Measurements from ENCODE around the gene NLGN1. TPM values are rescaled to one million over a fixed set of nuclear protein-coding genes. Genes with fewer than 3 reads are reported as not detected.

NLGN1 gene
- total RNA-seq, 1 experiment from 2014 or later, result not detected

- Histone ChIP-seq H3K9me3 (ENCODE audit: control insufficient read depth in 1 of 2, insufficient read depth in 1 of 2, low read depth in 1 of 2, low read length in 2 of 2) (no peaks in the 10 kb centered on the region), H3K4me2 (ENCODE audit: low read length) (no peak overlapping the region), H3K27me3 (ENCODE audit: insufficient read depth, low read length) (no peaks in the 10 kb centered on the region), H3K79me2 (ENCODE audit: insufficient read depth, low read length) (no peaks in the 10 kb centered on the region), H3K4me1 (ENCODE audit: control insufficient read depth in 1 of 2, insufficient read depth in 2 of 2, low read length in 2 of 2) (no peaks in the 10 kb centered on the region), H3K4me3 (replicated peaks in 1 of 2; ENCODE audit: low read depth in 1 of 2, low read length in 2 of 2) (no peak overlapping the region), H3K9ac (ENCODE audit: low read length) (no peak overlapping the region), H3K27ac (ENCODE audit: low read depth, low read length) (no peak overlapping the region), H4K20me1 (ENCODE audit: insufficient read depth) (no peaks in the 10 kb centered on the region), H3K36me3 (ENCODE audit: control insufficient read depth in 1 of 2, insufficient read depth in 2 of 2, low read length in 2 of 2) (no peaks in the 10 kb centered on the region), H2AFZ (ENCODE audit: low read depth, low read length, poor library complexity, severe bottlenecking) (no peak overlapping the region), H3K9me2 (ENCODE audit: insufficient read depth) (no peaks in the 10 kb centered on the region)
- ChIA-PET RAD21 (ENCODE audit: low non-redundant PET in 1 of 2, low total read pairs in 2 of 2, uncharacterized antibody in 2 of 2, unreplicated experiment in 2 of 2) (no interaction called here), POLR2A (no interaction called here), CTCF (no interaction called here)
- ATAC-seq, result no peak
- BruUV-seq (replicated peaks), result no TSS peak
- DNase-seq (ENCODE audit: low read depth, low spot score), result no peak
- intact Hi-C loops (cut with micrococcal nuclease), result no loop called here
- no peak for TF ChIP-seq EGR1 (IDR thresholded peaks at IDR 0.05; ENCODE audit: low read depth)
- no peak for TF ChIP-seq REST (IDR thresholded peaks at IDR 0.05; ENCODE audit: low read depth)
- TF ChIP-seq POLR2A (IDR thresholded peaks at IDR 0.05; ENCODE audit: borderline replicate concordance, extremely low read depth, insufficient read depth, insufficient read length), result no peak
- no peak for TF ChIP-seq SP1 (IDR thresholded peaks at IDR 0.05; ENCODE audit: low read depth)
- no peak for TF ChIP-seq RAD21 (IDR thresholded peaks at IDR 0.05; ENCODE audit: low read depth)
- TF ChIP-seq SIN3A (IDR thresholded peaks at IDR 0.05; ENCODE audit: low read depth), result no peak
- no peak for TF ChIP-seq MAX (IDR thresholded peaks at IDR 0.05)
- TF ChIP-seq TCF7L2 (IDR thresholded peaks at IDR 0.05; ENCODE audit: borderline replicate concordance, extremely low read depth, insufficient read depth, insufficient read length), result no peak
- TF ChIP-seq SRF (IDR thresholded peaks at IDR 0.05; ENCODE audit: low read depth), result no peak
- TF ChIP-seq ZNF274 (IDR thresholded peaks at IDR 0.05; ENCODE audit: low read depth, low read length), result no peak
- TF ChIP-seq CTCF (IDR thresholded peaks at IDR 0.05 in 2 of 3, conservative IDR thresholded peaks at IDR 0.05 in 1 of 3; ENCODE audit: borderline replicate concordance in 1 of 3, insufficient read depth in 1 of 3, low read depth in 2 of 3, low read length in 2 of 3), result no peak
Measured at GRCh38 chr3:174247687-174248152, 850.2 kb downstream of the NLGN1 start.
